Femur (tissue), 1 donor: ENCODE data around the gene BHLHE41.

Experiments
- DNase-seq: peaks from one replicate; pipeline ENCODE4 v3.0.0-alpha.2; 2017

BHLHE41 gene

GRCh38 chr12:26113853-26114719 lies 10.8 kb downstream of the BHLHE41 start:
- peak; percentile 94 for DNase-seq

DNA sequence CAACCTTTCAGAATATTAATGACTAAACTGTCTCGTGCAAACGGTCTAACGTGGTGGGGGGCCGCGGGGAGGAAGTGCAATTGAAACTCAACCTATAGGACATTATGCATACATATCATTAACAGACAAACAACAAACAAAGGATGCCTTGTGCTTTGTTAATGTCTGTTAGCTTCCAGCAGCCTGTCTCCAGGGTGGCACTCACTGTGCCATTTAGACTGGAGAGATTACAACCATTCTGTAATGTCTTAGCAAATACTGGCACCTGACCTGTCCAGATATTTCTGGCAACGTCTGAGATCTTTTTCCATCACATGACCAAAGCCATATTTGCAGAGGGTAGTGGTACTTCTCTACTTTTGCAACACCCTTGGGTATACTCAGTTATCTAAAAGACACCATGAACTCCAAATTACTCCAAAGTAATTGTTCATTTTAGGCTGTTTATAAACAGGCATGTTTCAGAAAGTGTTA lies 11.6 kb downstream of the BHLHE41 start:
- DNase-seq = no peak

DNA sequence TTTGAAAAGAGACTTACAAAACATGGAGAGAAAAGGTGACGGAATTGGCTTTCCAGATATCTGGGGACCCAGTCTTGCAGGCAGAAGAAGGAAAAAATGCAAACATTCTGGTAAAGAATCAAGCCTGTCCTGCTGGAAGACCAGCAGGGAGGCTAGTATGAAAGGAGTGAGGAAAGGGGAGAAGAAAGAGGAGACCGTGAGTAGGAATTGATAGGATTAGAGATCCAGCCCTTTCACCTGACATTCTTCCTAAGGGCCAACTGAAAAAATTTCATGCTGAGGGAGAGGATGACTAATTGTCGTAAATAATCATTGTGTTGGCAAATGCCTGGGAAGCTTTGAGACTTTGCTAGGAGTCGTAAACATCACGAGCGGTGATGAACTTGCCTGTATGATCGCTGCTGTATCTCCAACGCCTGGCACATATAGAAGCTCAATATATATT lies 12.1 kb downstream of the BHLHE41 start:
- no peak for DNase-seq

- no peak for DNase-seq
These were observed 12.6 kb downstream of the BHLHE41 start for GRCh38 chr12:26112232-26112631.

DNA sequence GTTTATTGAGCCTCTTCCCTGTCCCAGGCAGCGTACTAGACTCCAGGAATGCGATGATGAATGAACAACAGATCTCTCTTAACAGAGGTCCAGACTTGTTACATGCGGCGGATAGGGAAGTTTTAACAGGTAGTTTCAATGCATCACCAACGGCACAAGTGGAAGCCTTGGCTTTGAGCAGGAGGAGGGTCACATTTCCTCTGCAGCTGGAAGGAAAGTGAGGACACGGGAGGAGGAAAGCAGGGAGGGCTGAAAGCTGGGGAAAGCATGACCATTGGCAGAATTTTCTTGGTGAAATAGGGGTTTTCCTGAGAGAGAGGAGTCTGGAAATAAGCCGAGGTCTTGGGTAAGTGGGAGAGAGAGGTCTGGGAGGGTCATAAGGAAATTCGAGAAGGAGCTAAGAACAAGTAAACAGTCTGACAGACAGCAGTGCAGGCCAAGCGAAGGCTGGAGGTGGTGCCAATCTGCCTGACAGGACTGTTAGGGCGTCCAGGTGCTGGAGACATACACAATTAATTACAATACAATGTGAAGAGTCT lies 15.4 kb downstream of the BHLHE41 start:
- peak; percentile 68 for DNase-seq

GRCh38 chr12:26108915-26109314 lies 15.9 kb downstream of the BHLHE41 start:
- no peak for DNase-seq

DNA sequence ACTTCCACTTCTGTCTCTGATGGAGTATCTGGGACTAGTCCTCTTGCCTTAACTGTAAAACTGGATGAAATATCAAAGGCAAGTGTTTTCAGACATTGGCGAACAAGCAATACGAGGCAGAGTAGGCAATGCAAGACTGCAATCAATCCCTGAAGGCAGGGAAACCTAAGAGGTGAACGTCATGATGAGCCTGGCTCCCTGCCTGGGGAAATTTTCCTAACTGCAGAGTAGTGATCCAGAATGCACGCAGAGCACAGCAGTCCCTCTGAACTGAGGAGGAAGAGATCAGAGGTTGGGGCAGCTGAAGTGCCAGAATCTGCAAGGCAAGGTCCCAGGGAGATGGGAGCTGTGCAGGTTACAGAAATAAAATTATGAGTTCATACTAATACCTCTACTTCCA lies 18.5 kb downstream of the BHLHE41 start:
- DNase-seq = no peak

DNA sequence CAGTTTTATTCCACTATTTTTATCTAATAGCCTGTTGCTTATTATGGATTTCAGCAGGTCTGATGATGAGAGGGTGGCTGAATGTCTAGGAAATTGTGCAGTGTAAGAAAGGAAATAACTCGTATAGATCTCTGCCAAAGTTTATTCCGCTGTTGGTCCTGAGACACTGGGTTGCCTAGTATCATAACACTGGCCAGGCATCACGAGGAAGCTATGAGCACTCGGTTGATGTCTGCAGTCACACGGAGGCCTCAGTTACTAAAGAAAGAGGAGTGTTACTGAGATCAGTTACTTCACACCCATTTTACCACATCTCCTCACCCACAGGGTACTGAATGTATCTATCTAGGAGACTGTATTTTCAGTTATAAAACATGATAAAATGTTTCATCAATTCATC lies 21.9 kb downstream of the BHLHE41 start:
- no peak for DNase-seq

GRCh38 chr12:26101763-26102162 lies 23.1 kb downstream of the BHLHE41 start:
- DNase-seq = no peak

DNA sequence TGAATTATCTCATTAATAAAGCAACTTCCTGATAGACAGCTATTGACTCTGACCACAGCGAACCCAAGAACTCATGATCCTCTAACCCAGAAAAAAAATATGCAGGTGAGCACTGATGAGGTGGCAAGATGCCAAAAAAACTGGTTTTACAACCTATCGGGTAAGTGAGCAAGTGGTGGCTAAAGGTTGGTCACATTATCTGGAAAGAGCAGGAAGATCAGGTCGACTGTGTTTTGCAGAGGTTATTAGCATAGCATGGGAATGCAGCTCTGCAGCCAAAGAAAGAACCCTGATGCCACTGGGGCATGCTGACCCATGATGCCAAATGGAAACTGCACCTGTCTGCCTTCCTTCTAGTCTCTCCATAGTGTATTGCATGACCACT lies 23.5 kb downstream of the BHLHE41 start:
- no peak for DNase-seq

DNA sequence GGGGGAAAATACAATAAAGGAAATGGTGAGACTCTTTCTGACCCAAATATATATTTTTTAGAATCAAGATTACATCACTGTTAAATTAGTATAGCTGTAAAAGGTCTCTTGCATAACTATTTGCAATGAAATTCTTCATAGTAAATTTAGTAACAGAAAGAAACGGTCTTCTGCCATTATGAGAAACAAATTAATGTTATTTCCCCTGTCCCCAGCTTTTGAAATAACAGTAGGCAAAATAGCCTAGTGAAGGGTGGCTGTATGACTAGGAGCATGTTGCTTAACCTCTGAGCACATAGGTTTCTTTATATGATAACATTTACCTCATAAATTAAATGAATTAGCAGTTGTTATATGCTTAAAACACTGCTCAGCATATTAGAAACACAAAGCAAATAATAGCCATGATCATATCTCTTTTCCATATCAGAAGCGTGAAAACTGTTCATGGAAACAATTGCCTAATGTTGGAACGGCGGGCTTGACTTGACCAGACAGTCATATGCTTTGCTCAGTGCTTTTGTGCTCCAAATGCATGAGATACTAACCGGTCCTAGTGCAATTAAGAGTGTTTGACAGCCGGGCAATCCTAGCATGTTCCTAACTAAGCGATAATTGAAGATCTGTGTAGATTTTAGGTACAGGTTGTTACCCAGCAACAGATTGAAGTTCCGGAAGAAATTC lies 24.0 kb downstream of the BHLHE41 start:
- DNase-seq = no peak

GRCh38 chr12:26097046-26097878 lies 27.6 kb downstream of the BHLHE41 start:
- DNase-seq = peak; percentile 82

DNA sequence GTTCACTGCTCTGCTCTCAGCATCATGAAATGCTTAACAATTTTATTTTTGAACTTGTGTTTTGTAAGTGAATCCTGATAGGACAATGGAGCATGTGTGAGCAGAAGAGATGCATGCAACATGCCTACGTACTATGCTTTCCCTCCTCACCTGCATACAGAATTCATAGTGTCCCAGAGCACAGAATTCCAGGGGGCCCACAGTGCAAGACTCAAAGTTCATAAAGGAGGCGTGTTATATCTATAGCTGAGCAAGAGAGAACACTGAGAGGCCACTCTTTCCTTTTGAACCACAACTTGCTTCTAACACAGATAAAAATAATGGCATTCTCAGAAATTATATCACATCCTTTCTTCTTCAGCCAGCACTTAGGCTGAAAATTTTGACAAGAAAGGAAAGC lies 28.8 kb downstream of the BHLHE41 start:
- no peak for DNase-seq

GRCh38 chr12:26095186-26095585 lies 29.7 kb downstream of the BHLHE41 start:
- no peak for DNase-seq

DNA sequence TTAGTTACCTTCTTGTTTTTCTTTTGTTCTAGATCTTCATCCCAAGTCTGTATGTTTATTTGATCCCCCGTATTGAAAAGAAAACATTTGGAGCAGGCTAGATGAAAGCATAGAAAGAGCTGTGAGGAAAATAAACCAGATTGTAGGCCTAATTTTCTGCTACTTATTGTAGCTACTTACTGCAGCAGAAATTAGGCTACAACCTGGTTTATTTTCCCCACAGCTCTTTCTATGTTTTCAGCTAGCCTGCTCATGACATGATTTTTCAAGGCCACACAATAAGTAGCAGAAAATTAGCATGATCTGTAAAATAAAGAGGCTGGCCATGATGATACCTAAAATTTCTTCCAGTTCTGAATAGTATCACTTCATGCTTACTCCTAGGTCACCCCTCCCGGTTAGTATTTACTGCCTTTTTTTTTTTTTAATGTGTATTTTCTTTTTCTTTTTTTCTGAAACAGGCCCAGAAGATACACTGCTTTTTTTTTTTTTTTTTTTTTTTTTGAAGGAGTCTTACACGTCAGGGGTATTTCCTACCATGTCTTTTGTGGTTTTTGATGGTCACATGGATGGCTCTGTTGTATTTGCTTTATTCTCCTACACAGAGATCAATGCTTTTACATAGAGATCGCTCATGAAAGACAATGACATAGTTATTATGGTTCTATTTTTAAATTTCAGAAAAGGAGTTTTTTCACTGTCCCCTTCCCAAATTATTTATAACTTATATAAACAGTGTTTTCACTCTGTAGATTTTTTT lies 32.3 kb downstream of the BHLHE41 start:
- DNase-seq = no peak

- peak; percentile 33 for DNase-seq
These were observed 33.0 kb downstream of the BHLHE41 start for GRCh38 chr12:26091822-26092221.

DNA sequence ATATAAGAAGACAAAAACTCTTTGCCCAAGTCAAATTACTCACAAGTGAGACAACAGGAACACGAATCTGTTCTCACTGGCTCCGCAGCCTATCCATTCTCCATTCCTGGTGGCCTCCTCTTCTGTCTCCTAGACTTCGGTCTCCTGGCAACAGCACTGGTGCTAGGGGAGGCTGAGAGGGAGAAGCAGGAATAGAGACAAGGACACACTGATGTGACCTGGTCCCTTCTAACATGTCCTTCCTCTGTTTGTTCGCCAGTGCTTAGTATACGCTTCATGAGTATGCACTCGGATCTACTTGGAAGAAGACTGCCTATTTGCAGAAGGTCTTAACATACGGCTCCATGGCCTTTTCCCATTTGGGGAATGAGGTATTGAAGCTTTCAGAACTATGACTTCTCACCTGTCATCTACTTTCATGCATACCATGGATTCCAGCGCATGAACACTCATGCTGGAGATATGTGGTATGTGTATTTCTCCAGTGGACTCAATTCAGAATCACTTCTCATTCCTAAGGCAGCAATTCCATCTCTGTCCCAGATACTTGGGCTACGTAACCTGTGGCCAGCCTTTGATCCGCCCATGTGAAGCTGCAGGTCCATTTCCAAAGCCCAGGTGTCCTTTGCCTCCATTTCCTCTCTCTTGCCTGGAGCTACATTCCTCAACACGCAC lies 33.9 kb downstream of the BHLHE41 start:
- no peak for DNase-seq

- DNase-seq = no peak
These were observed 35.8 kb downstream of the BHLHE41 start for GRCh38 chr12:26088998-26089397.

DNA sequence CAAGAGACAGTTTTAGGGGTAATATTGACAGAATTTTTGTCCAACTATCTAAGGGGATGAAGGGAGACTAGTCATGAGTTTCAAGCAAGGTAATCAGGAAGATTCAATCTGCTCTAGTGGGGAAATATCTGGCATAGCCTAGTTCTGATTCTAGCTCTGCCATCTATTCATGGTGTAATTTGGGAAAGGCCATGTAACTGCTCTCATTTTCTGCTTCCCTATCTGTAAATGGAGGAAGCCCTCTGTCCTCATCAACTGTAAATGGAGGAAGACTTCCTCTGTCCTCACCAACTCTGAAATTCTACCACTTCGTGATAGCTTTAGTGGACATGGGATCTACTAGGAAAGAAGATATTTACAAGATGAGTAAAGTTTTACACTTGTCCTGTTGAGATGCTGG lies 37.9 kb downstream of the BHLHE41 start:
- no peak for DNase-seq

DNA sequence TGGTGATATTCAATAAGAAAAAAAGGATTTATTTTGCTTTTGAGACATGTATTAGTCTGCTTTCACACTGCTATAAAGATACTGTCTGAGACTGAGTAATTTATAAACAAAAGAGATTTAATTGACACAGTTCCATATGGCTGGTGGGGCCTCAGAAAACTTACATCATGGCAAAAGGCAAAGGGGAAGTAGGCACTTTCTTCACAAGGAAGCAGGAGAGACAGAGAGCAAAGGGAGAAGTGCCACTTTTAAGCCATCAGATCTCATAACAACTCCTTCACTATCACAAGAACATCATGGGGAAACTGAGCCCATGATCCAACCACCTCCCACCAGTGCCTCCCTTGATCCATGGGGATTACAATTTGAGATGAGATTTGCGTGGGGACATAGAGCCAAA lies 43.9 kb downstream of the BHLHE41 start:
- no peak for DNase-seq

- peak; percentile 57 for DNase-seq
These were observed 46.7 kb downstream of the BHLHE41 start for GRCh38 chr12:26077915-26078702.
